GM18517 (cell line): ENCODE measurements around the gene B3GALT6.

Experiments used
- ATAC-seq: cut with Tn5 transposase; IDR thresholded peaks from one replicate; pipeline ENCODE4 v1.9.1; 2021; ENCODE audit warnings: mild to moderate bottlenecking, moderate library complexity; ENCODE audit not compliant: unreplicated experiment

The B3GALT6 gene

DNA sequence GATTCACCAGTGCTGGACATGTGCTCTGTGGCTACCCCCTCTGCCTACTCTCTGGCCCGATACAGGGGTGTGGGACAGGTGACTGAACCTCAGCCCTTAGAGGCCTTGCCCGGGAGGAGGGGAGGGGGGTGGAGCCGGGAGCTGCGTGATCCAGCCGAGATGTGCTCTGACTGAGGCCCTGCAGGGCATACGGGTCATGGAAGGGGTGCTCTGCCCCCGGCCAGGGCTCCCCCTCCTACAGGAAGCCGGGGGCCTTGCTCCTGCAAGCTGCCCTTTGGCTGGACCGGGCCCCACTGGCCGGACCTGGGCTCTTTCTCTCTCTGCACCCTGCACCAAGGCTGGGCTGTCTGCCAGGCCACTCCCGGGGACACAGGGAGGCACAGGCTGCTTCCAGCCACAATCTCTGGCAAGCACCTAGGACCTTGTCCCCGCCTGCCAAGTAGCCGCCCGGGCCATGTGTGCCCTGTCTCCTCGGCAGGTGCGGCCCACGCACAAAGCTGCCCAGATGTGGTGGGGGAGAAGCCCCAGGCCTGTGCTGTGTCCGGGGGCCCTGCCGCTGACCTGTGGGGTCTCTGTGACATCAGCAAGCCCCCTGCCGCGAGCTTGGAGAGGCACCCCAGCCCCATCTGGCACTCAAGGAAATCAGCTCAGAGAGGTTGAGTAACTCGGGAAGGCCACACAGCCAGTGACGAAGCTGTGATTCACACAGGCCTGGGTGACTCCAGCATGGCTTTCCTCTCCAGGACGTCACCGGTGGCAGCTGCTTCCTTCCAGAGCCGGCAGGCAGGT, 49.7 kb downstream of the B3GALT6 start:
- ATAC-seq, result no peak

DNA sequence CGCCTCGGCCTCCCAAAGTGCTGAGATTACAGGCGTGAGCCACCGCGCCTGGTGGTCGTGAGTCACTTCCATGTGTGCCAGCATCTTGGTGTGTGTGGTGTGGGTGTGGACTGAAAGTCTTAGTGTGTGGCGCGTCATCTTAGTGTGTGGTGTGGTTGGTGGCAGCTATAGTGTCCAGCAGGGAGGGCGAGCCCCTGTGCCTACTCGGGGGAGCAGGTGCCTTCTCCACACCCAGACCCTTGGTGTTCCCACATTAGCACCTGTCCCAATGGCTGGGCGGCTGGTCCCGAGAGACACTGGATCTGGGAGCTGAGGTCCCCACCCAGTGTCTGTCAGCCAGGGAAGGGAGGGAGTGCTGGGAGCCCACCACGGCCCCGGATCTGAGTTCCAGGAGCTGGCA, 51.0 kb downstream of the B3GALT6 start:
- no peak for ATAC-seq

DNA sequence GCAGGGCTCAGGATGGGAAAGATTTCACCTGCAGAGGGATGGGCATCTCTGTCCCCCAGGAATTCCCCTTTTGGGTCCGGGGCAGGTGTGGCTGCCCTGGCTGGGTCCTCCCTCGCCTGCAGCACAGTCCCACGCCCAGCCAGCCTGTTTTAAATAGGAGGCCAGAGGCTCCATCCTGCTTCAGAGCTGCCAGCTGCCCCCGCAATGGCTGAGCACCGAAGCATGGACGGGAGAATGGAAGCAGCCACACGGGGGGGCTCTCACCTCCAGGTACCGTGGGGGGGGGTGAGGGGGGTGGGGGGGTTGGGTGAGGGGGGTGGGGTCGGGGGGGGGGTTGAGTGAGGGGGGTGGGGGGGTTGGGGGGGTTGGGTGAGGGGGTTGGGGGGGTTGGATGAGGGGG, 51.8 kb downstream of the B3GALT6 start:
- no peak for ATAC-seq
